AG04449 (cell line): ENCODE results near the gene CCDC154.

Experiments
- CTCF ChIA-PET: fragments of 350-600 bp; formaldehyde crosslinking; extraction: SDS; loops from one replicate; lab custom pipeline; 2021; ENCODE audit warnings: antibody characterized with exemption; lab: Yijun Ruan, JAX
- POLR2A ChIA-PET: fragments of 400-600, 350-600 bp; formaldehyde crosslinking; extraction: SDS; loops from one replicate; lab custom pipeline; 2020; ENCODE audit warnings: antibody characterized with exemption, inconsistent platforms; lab: Yijun Ruan, JAX
- DNase-seq: peaks from one replicate; pipeline ENCODE4 v3.0.0-alpha.2; 2010; ENCODE audit warnings: low read depth, low spot score
- H3K4me3 ChIP-seq: 2 replicates; pipeline ENCODE4 v1.5.1; 2011; ENCODE audit warnings: low read depth, mild to moderate bottlenecking, control low read depth, low read length
- TF ChIP-seq, protein P1 (sequence below): IDR thresholded peaks from one replicate; pipeline ENCODE4 v1.5.1; 2011; ENCODE audit warnings: mild to moderate bottlenecking, moderate library complexity, low read length, control low read depth, inconsistent platforms; ENCODE audit not compliant: insufficient read depth; ENCODE audit errors: missing control alignments

CCDC154 gene

DNA sequence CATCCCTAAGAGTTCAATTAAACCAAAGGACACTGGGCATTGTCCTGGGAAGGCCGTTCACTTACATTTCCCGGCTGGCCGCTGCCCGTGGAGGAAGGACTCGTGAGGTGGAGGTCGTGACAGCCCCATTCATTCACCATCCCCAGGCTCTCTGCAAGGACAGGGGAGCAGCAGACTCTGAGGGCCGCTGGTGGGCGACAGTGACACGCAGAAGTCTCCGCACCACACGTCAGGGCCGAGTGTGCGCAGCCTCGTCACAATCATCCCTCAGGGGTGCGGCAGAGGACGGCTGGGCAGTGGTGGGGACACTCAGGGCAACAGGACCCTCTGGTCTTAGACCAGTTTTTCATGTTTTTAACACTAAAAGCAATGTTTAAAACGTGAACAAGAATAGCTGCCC lies 51.5 kb downstream of the CCDC154 start:
- DNase-seq = no peak
- TF ChIP-seq, protein P1, sequence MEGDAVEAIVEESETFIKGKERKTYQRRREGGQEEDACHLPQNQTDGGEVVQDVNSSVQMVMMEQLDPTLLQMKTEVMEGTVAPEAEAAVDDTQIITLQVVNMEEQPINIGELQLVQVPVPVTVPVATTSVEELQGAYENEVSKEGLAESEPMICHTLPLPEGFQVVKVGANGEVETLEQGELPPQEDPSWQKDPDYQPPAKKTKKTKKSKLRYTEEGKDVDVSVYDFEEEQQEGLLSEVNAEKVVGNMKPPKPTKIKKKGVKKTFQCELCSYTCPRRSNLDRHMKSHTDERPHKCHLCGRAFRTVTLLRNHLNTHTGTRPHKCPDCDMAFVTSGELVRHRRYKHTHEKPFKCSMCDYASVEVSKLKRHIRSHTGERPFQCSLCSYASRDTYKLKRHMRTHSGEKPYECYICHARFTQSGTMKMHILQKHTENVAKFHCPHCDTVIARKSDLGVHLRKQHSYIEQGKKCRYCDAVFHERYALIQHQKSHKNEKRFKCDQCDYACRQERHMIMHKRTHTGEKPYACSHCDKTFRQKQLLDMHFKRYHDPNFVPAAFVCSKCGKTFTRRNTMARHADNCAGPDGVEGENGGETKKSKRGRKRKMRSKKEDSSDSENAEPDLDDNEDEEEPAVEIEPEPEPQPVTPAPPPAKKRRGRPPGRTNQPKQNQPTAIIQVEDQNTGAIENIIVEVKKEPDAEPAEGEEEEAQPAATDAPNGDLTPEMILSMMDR = no peak
- no peak overlapping the region for H3K4me3 ChIP-seq
- ChIA-PET CTCF (no interaction called here), POLR2A (no interaction called here)

GRCh38 chr16:1390239-1390779 lies 54.0 kb downstream of the CCDC154 start:
- CTCF ChIA-PET = interaction anchor here (1.7 kb wide), 1 partner anchor 27 kb away, joined by 4 read pairs; no protein-coding TSS in a partner anchor
- DNase-seq = no peak
- H3K4me3 ChIP-seq = no peak overlapping the region
- POLR2A ChIA-PET = no interaction called here
- TF ChIP-seq, protein P1 = no peak

DNA sequence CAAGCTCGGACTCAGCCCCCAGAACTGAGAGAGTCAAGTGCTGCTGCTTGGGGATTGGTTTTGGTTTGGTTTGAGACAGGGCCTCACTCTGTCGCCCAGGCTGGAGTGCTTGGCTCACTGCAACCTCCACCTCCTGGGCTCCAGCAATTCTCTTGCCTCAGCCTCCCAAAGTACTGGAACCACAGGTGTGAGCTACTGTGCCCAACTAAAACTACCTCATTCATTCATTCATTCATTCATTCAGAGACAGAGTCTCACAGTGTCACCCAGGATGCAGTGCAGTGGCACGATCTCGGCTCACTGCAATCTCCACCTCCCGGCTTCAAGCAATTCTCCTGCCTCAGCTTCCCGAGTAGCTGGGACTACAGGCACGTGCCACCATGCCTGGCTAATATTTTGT lies 54.6 kb downstream of the CCDC154 start:
- H3K4me3 ChIP-seq = no peak overlapping the region
- ChIA-PET POLR2A (no interaction called here), CTCF (no interaction called here)
- TF ChIP-seq, protein P1 = no peak
- no peak for DNase-seq

- H3K4me3 ChIP-seq = no peak overlapping the region
- DNase-seq = no peak
- CTCF ChIA-PET = interaction anchor here (0.6 kb wide), 1 partner anchor 31 kb away, joined by 3 read pairs; no protein-coding TSS in a partner anchor
- POLR2A ChIA-PET = no interaction called here
- TF ChIP-seq, protein P1 = no peak
Observed at GRCh38 chr16:1387331-1387730, 57.0 kb downstream of the CCDC154 start.

DNA sequence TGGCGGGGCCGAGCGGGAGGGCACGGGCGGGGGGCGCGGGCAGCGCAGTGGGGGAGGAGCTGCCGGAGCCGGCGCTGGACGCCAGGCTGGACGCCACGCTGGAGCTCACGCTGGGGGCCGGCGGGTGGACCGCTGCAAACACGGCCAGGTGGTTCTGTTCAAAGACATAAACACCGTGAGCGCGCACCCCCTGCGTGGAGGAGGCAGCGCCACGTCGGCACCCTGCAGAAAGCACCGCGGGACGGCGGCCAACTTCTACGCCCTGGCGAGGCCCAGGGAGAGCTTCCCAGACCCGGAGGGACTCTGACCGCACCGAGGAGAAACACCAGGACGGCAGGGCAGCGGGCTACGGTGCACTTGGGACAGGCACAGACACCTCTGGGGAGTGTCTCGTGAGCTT lies 59.1 kb downstream of the CCDC154 start:
- CTCF ChIA-PET = interaction anchor here (1.3 kb wide), 1 partner anchor 22 kb away, joined by 4 read pairs; no protein-coding TSS in a partner anchor
- TF ChIP-seq, protein P1 = no peak
- POLR2A ChIA-PET = no interaction called here
- no peak overlapping the region for H3K4me3 ChIP-seq
- no peak for DNase-seq
